ENCODE measurements around the gene CLMN. TPM values are rescaled to one million over a fixed set of nuclear protein-coding genes. Genes with fewer than 3 reads are reported as not detected.
A peak's percentile ranks its signal among the peaks of the same experiment; 100 is the strongest.

The CLMN gene
- total RNA-seq, 3 donors from 2014 or later (not counting 1 experiment from before 2014, with no cell fraction given): 0.80 to 2.0 (median 1.8) TPM

- no peaks in the 10 kb centered on the region for H3K36me3 ChIP-seq (ENCODE audit: control insufficient read depth, insufficient read depth, low read length)
- H3K27ac Mint-ChIP-seq: no peak overlapping the region
- 94% methylated on average over 2 of the region's 2 CpGs for WGBS (ENCODE audit: insufficient coverage)
- no peak overlapping the region for H3K4me3 ChIP-seq (ENCODE audit: low read length)
- ATAC-seq (peak in 1 of 3 donors; percentile 36), DNase-seq (no peak)
- H3K27me3 ChIP-seq (ENCODE audit: control insufficient read depth, insufficient read depth, low read length): no peaks in the 10 kb centered on the region
- H3K4me3 Mint-ChIP-seq: no peak overlapping the region
- H3K4me1 Mint-ChIP-seq: no peaks in the 10 kb centered on the region
- no peaks in the 10 kb centered on the region for H3K9me3 ChIP-seq (ENCODE audit: control insufficient read depth, insufficient read depth, low read length)
- H3K4me1 ChIP-seq (ENCODE audit: control insufficient read depth, insufficient read depth, low read length): no peaks in the 10 kb centered on the region
- H3K27me3 Mint-ChIP-seq (ENCODE audit: low read depth in 2 of 2): no peaks in the 10 kb centered on the region
- H3K27ac ChIP-seq (ENCODE audit: low read length): no peak overlapping the region
- intact Hi-C loops (cut with micrococcal nuclease): no loop called here
- H3K36me3 Mint-ChIP-seq: no peaks in the 10 kb centered on the region
- no peak for TF ChIP-seq CTCF (IDR thresholded peaks at IDR 0.05)
- H3K9me3 Mint-ChIP-seq: no peaks in the 10 kb centered on the region
These were observed 61.6 kb downstream of the CLMN start for GRCh38 chr14:95258156-95258555.

GRCh38 chr14:95257521-95257920 is 62.2 kb downstream of the CLMN start:
- no peak for TF ChIP-seq CTCF (IDR thresholded peaks at IDR 0.05)
- no peak overlapping the region for H3K27ac Mint-ChIP-seq
- no peaks in the 10 kb centered on the region for H3K9me3 ChIP-seq (ENCODE audit: control insufficient read depth, insufficient read depth, low read length)
- H3K36me3 Mint-ChIP-seq: no peaks in the 10 kb centered on the region
- no peaks in the 10 kb centered on the region for H3K27me3 ChIP-seq (ENCODE audit: control insufficient read depth, insufficient read depth, low read length)
- no peaks in the 10 kb centered on the region for H3K4me1 Mint-ChIP-seq
- no peaks in the 10 kb centered on the region for H3K27me3 Mint-ChIP-seq (ENCODE audit: low read depth in 2 of 2)
- no peaks in the 10 kb centered on the region for H3K4me1 ChIP-seq (ENCODE audit: control insufficient read depth, insufficient read depth, low read length)
- WGBS (ENCODE audit: insufficient coverage): 93% methylated on average over 11 of the region's 11 CpGs
- H3K4me3 Mint-ChIP-seq: no peak overlapping the region
- no peak overlapping the region for H3K27ac ChIP-seq (ENCODE audit: low read length)
- ATAC-seq: no peak
- intact Hi-C loops (cut with micrococcal nuclease): no loop called here
- H3K4me3 ChIP-seq (ENCODE audit: low read length): no peak overlapping the region
- no peaks in the 10 kb centered on the region for H3K36me3 ChIP-seq (ENCODE audit: control insufficient read depth, insufficient read depth, low read length)
- H3K9me3 Mint-ChIP-seq: no peaks in the 10 kb centered on the region
- no peak for DNase-seq

DNA sequence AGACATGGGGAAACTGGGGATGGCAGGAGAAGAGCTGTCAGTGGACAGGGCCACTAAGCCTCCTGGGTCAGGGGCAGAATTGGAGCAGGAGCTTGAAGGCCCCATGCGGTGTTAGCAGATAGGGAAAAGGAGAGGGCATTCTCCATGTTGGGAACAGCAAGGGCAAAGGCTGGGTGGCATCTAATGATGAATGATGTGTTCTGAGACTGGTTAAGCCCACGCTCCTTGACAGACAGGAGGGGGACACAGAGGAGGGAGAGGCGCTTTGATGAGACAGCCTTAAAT is 63.0 kb downstream of the CLMN start:
- Mint-ChIP-seq H3K4me3 (no peak overlapping the region), H3K9me3 (no peaks in the 10 kb centered on the region), H3K27ac (no peak overlapping the region), H3K4me1 (no peaks in the 10 kb centered on the region), H3K27me3 (ENCODE audit: low read depth in 2 of 2) (no peaks in the 10 kb centered on the region), H3K36me3 (no peaks in the 10 kb centered on the region)
- WGBS (ENCODE audit: insufficient coverage): 98% methylated on average over 3 of the region's 3 CpGs
- TF ChIP-seq CTCF (IDR thresholded peaks at IDR 0.05): no peak
- Histone ChIP-seq H3K36me3 (ENCODE audit: control insufficient read depth, insufficient read depth, low read length) (no peaks in the 10 kb centered on the region), H3K27ac (ENCODE audit: low read length) (no peak overlapping the region), H3K4me1 (ENCODE audit: control insufficient read depth, insufficient read depth, low read length) (no peaks in the 10 kb centered on the region), H3K9me3 (ENCODE audit: control insufficient read depth, insufficient read depth, low read length) (no peaks in the 10 kb centered on the region), H3K4me3 (ENCODE audit: low read length) (no peak overlapping the region), H3K27me3 (ENCODE audit: control insufficient read depth, insufficient read depth, low read length) (no peaks in the 10 kb centered on the region)
- ATAC-seq (no peak), DNase-seq (no peak)
- intact Hi-C loops (cut with micrococcal nuclease): no loop called here

- Mint-ChIP-seq H3K4me3 (no peak overlapping the region), H3K36me3 (no peaks in the 10 kb centered on the region), H3K27me3 (ENCODE audit: low read depth in 2 of 2) (no peaks in the 10 kb centered on the region), H3K9me3 (no peaks in the 10 kb centered on the region), H3K27ac (no peak overlapping the region), H3K4me1 (no peaks in the 10 kb centered on the region)
- H3K27ac ChIP-seq (ENCODE audit: low read length): no peak overlapping the region
- no peaks in the 10 kb centered on the region for H3K36me3 ChIP-seq (ENCODE audit: control insufficient read depth, insufficient read depth, low read length)
- WGBS (ENCODE audit: insufficient coverage): 88% methylated on average over 14 of the region's 15 CpGs
- no peaks in the 10 kb centered on the region for H3K27me3 ChIP-seq (ENCODE audit: control insufficient read depth, insufficient read depth, low read length)
- intact Hi-C loops (cut with micrococcal nuclease): no loop called here
- ATAC-seq (no peak), DNase-seq (no peak)
- TF ChIP-seq CTCF (IDR thresholded peaks at IDR 0.05): no peak
- no peaks in the 10 kb centered on the region for H3K9me3 ChIP-seq (ENCODE audit: control insufficient read depth, insufficient read depth, low read length)
- H3K4me1 ChIP-seq (ENCODE audit: control insufficient read depth, insufficient read depth, low read length): no peaks in the 10 kb centered on the region
- H3K4me3 ChIP-seq (ENCODE audit: low read length): no peak overlapping the region
These were observed 63.5 kb downstream of the CLMN start for GRCh38 chr14:95256002-95256775.

All from natural killer cell (primary cell).